Measurements from ENCODE around the gene TTC33. TPM values are rescaled to one million over a fixed set of nuclear protein-coding genes. Genes with fewer than 3 reads are reported as not detected.
A peak's percentile ranks its signal among the peaks of the same experiment; 100 is the strongest.

TTC33 gene, protein sequence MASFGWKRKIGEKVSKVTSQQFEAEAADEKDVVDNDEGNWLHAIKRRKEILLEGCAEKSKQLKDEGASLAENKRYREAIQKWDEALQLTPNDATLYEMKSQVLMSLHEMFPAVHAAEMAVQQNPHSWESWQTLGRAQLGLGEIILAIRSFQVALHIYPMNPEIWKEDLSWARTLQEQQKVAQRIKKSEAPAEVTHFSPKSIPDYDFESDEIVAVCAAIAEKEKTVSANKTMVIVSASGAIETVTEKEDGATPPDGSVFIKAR
- total RNA-seq (2016; rRNA removed; fragmentation: Illumina TruSeq; extraction: Trizol): 20.0 and 37.9 TPM in 2 replicates
- 1.3 and 1.7 TPM in 2 replicates for total RNA-seq (2016; cell fraction: cytosol; rRNA removed; fragmentation: Illumina TruSeq; extraction: Trizol; ENCODE audit: low read depth)
- 18.6 and 39.1 TPM in 2 replicates for total RNA-seq (2016; cell fraction: insoluble cytoplasmic fraction; rRNA removed; fragmentation: Illumina TruSeq; extraction: Trizol)
- total RNA-seq (2016; cell fraction: membrane; rRNA removed; fragmentation: Illumina TruSeq; extraction: Trizol): 4.6 and 4.8 TPM in 2 replicates
- total RNA-seq (2016; cell fraction: nucleus; rRNA removed; fragmentation: Illumina TruSeq; extraction: Trizol): 9.9 and 10.9 TPM in 2 replicates
- polyA plus RNA-seq (2011; rRNA removed): 3.8 and 4.5 TPM in 2 replicates
- polyA plus RNA-seq (2011; cell fraction: cytosol; rRNA removed): 1.4 and 2.4 TPM in 2 replicates
- polyA plus RNA-seq (2011; cell fraction: nucleus; rRNA removed): 1.2 and 2.1 TPM in 2 replicates
- polyA plus RNA-seq (2012): 9.7 and 10.0 TPM in 2 replicates
- 0.32 and 0.58 TPM in 2 replicates for polyA plus RNA-seq (2016; cell fraction: cytosol; fragmentation: Illumina TruSeq; extraction: Trizol; ENCODE audit: low read depth)
- polyA plus RNA-seq (2016; cell fraction: insoluble cytoplasmic fraction; fragmentation: Illumina TruSeq; extraction: Trizol; ENCODE audit: low read depth): 21.9 and 22.3 TPM in 2 replicates
- polyA plus RNA-seq (2016; cell fraction: membrane; fragmentation: Illumina TruSeq; extraction: Trizol; ENCODE audit: low read depth): 1.8 and 2.1 TPM in 2 replicates
- polyA plus RNA-seq (2016; cell fraction: nucleus; fragmentation: Illumina TruSeq; extraction: Trizol; ENCODE audit: insufficient read depth, low read depth): 8.5 and 9.4 TPM in 2 replicates
- 1.7 and 4.1 TPM in 2 replicates for polyA minus RNA-seq (2011; rRNA and poly(A)+ RNA removed; ENCODE audit: low replicate concordance)
- polyA minus RNA-seq (2011; cell fraction: cytosol; rRNA and poly(A)+ RNA removed): 7.9 and 11.0 TPM in 2 replicates
- 12.5 and 17.9 TPM in 2 replicates for polyA minus RNA-seq (2011; cell fraction: nucleus; rRNA and poly(A)+ RNA removed)
- percentile 48 among the genes with signal in this experiment for Bru-seq, nascent RNA
- BruChase-seq, experiment 1, labeled RNA remaining after a 6-hour chase: percentile 56 among the genes with signal in this experiment
- BruChase-seq, experiment 2, labeled RNA remaining after a 2-hour chase: percentile 56 among the genes with signal in this experiment
- long read RNA-seq, experiment 1, transcript TTC33-201 (5 exons, 2,612 nt): major isoform, 9 of 12 reads
- long read RNA-seq, experiment 1, partial matches to known transcripts: 1 of 12 reads
- long read RNA-seq, experiment 1, other reads (novel, unspliced or antisense): 1 of 12 reads
- long read RNA-seq, experiment 2, partial matches to known transcripts: 0 of 17 reads
- long read RNA-seq, experiment 2, other reads (novel, unspliced or antisense): 17 of 17 reads

GRCh38 chr5:40755407-40756365 is at the start of gene TTC33:
Gene TTC33, minus strand, starts transcription at chr5:40755961. Its CDS starts 8,943 bp downstream, at chr5:40747018.
- no peaks in the 10 kb centered on the region; a peak in 1 of 5 replicates for H3K27me3 ChIP-seq (ENCODE audit: control insufficient read depth in 1 of 2, insufficient read depth in 2 of 2, low read length in 2 of 2)
- CTCF ChIA-PET (ENCODE audit: low intra/inter-chr PET ratio, low total read pairs): interaction anchor here (0.6 to 2.8 kb wide), 2 partner anchors 21 to 42 kb away, joined by 3 to 19 read pairs; partner anchors contain the start of gene PRKAA1
- peak within 1 kb of the TSS; percentile 70 for H3K27ac ChIP-seq (ENCODE audit: extremely low read length, insufficient read depth, low read length)
- H2AFZ ChIP-seq (ENCODE audit: low read length): no peak within 1 kb of the TSS
- in situ Hi-C loops (cut with HindIII; ENCODE audit: extremely low pct_ligation_motif_present, low pct_unique_long_range_greater_than_20kb) (loop anchor here (5.0 kb wide), 2 partner anchors 77 to 122 kb away; no protein-coding TSS in a partner anchor), intact Hi-C loops (cut with micrococcal nuclease; ENCODE audit: unreplicated experiment) (loop anchor here (1.0 to 2.0 kb wide), 3 partner anchors 43 to 123 kb away; partner anchors contain the start of genes PRKAA1 and RPL37)
- POLR2A ChIA-PET: interaction anchor here (0.7 kb wide), 1 partner anchor 28 kb away, joined by 3 read pairs; no protein-coding TSS in a partner anchor
- 13% methylated on average over 45 of the region's 80 CpGs for WGBS (ENCODE audit: low lambda C conversion rate)
- H3K9ac ChIP-seq (ENCODE audit: insufficient read depth, low read depth, low read length): peak within 1 kb of the TSS; percentile 77
- TSS peak; percentile 85 for BruUV-seq (replicated peaks)
- peaks cover 28% of the 10 kb centered on the region for H3K79me2 ChIP-seq (ENCODE audit: insufficient read depth, low read length)
- peak; percentile 97 for ATAC-seq
- no peaks in the 10 kb centered on the region for H4K20me1 ChIP-seq (ENCODE audit: insufficient read depth, low read length)
- no peaks in the 10 kb centered on the region for H3K36me3 ChIP-seq (replicated peaks in 1 of 2; ENCODE audit: control insufficient read depth in 1 of 2, insufficient read depth in 2 of 2, low read length in 2 of 2)
- H3K4me2 ChIP-seq (ENCODE audit: low read depth, low read length): peak within 1 kb of the TSS; percentile 79
- FAIRE-seq: peak; percentile 88
- peak; percentile 91 for DNase-seq (ENCODE audit: low spot score)
- H3K4me1 ChIP-seq (ENCODE audit: insufficient read depth, low read length): peaks cover 21% of the 10 kb centered on the region
- peak within 1 kb of the TSS; percentile 65 to 94 (median 86) for H3K4me3 ChIP-seq (replicated peaks in 1 of 3; ENCODE audit: insufficient read depth in 1 of 3, low read depth in 2 of 3, low read length in 3 of 3)
- H3K9me3 ChIP-seq (ENCODE audit: low read length): no peaks in the 10 kb centered on the region
- TF ChIP-seq, protein P1, sequence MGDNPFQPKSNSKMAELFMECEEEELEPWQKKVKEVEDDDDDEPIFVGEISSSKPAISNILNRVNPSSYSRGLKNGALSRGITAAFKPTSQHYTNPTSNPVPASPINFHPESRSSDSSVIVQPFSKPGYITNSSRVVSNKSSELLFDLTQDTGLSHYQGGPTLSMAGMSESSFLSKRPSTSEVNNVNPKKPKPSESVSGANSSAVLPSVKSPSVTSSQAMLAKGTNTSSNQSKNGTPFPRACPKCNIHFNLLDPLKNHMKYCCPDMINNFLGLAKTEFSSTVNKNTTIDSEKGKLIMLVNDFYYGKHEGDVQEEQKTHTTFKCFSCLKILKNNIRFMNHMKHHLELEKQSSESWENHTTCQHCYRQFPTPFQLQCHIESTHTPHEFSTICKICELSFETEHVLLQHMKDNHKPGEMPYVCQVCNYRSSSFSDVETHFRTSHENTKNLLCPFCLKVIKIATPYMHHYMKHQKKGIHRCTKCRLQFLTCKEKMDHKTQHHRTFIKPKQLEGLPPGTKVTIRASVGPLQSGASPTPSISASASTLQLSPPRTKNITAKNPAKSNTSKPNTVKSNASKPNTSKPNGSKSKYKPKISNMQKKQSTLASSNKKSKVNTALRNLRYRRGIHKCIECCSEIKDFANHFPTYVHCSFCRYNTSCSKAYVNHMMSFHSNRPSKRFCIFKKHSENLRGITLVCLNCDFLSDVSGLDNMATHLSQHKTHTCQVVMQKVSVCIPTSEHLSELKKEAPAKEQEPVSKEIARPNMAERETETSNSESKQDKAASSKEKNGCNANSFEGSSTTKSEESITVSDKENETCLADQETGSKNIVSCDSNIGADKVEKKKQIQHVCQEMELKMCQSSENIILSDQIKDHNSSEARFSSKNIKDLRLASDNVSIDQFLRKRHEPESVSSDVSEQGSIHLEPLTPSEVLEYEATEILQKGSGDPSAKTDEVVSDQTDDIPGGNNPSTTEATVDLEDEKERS (CRISPR knock-in tag; IDR thresholded peaks at IDR 0.05): no peak
- no peak for TF ChIP-seq ZC3H4 (CRISPR knock-in tag; IDR thresholded peaks at IDR 0.05; ENCODE audit: borderline replicate concordance)
- TF ChIP-seq ZNF543 (CRISPR knock-in tag; IDR thresholded peaks at IDR 0.05): no peak
- no peak for TF ChIP-seq NFRKB (IDR thresholded peaks at IDR 0.05)
- TF ChIP-seq ZBTB38 (CRISPR knock-in tag; IDR thresholded peaks at IDR 0.05): peak; percentile 34; the same call in 1 of the 2 replicates
- TF ChIP-seq, protein P2, sequence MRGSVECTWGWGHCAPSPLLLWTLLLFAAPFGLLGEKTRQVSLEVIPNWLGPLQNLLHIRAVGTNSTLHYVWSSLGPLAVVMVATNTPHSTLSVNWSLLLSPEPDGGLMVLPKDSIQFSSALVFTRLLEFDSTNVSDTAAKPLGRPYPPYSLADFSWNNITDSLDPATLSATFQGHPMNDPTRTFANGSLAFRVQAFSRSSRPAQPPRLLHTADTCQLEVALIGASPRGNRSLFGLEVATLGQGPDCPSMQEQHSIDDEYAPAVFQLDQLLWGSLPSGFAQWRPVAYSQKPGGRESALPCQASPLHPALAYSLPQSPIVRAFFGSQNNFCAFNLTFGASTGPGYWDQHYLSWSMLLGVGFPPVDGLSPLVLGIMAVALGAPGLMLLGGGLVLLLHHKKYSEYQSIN (CRISPR knock-in tag; IDR thresholded peaks at IDR 0.05; ENCODE audit: borderline replicate concordance): no peak; the same call in 1 of the 2 replicates
- no peak for TF ChIP-seq CREB3 (CRISPR knock-in tag; IDR thresholded peaks at IDR 0.05)
- TF ChIP-seq MAFK (conservative IDR thresholded peaks at IDR 0.05 in 1 of 2, IDR thresholded peaks at IDR 0.05 in 1 of 2; ENCODE audit: low read length in 2 of 2): no peak
- TF ChIP-seq ZKSCAN1 (IDR thresholded peaks at IDR 0.05; ENCODE audit: low read length): no peak
